ENCODE results near the gene POTEB2.
"Not testable (repeated sequence)": the region's sequence is repeated elsewhere in the genome, so short reads cannot be mapped to it uniquely, and the experiment has no call there.

Gene POTEB2

DNA sequence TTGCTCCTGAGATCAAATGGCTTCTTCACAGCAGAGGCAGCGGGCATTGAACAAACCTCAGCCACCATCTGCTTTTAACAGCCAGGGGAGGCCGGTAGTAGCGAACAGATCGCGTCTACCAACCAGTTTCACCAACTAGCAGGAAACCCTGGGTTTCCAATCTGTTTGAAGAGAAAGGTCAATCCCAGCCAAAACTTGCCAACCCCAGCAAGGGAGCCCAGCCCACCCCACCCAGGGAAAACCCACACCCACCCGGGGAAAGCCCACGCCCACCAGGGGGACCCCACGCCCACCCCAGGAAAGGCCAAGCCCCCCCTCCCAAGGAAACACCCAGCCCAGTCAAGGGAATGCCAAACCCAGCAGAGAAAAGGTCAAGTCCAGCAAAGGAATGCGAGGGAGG lies at the start of gene POTEB2:
TSS of gene POTEB2 (minus strand) at position 101 of the 400 bp plus-strand sequence. CDS start at position 68, 33 bp downstream.
- DNase-seq, ATAC-seq: not testable (repeated sequence)

DNA sequence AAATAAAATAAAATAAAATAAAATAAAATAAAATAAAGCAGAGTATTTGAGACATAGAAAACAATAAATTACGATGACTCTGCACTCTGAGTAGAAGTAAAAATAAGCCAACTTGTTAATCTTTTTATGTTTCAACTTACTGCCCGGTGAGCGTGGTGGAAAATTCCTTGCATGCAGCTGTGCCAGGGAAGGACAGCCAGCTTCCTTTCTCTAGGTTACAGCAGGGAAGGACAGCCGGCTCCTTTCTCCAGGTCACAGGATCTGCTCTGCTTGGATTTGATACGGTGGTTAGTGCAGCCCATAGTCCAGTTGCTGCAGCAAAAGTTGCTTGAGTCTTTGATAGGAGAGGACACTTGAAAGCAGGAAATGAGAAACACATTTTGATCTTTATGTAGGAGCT lies 13.8 kb upstream of the POTEB2 start:
- not testable (repeated sequence) for ATAC-seq, DNase-seq

DNA sequence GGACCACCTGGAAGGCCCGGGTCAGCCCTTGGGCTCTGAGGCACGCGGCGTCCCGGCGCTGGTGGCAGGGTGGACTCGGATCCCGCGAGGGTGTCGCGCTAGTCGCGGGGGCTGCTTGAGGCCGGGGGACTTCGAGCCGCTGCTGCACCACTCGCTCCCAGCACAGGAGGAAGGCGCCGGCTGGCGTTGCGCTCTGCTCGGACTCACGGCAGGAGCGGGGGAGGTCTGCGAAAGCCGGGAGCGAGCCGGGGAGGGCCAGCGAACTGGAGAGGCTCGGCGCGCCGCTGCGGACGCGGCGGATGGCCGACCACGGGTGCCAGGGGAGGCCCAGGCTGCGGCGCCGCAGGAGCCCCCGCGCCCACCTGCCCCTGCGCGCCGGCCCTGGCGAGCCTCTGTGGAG lies 12.3 kb upstream of the POTEB2 start:
- ATAC-seq, DNase-seq: not testable (repeated sequence)

DNA sequence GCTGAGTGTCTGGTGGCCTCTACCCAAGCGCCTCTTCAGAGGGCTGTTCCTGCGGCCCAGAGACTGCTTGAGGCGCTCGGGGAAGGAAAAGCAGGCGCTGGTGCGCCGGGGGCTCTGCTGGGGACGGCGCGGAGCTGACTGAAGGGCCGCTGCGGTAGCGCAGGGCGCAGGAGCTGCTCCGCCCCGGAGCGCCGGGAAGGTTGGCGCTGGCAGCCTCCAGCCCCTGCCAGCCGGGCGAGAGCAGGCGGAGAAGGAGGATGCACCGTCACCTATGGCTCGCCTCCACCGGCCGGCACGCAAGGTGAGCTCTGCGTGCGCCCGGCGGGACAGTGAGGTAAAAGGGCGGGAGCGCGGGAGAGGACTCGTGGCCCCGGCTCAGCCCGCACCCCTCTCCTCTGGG lies 11.7 kb upstream of the POTEB2 start:
- not testable (repeated sequence) for DNase-seq, ATAC-seq
